Glutamatergic neuron (in vitro differentiated cells): ENCODE results near the gene GJD4. TPM values are rescaled to one million over a fixed set of nuclear protein-coding genes. Genes with fewer than 3 reads are reported as not detected.

ENCODE experiments used
- DNase-seq: peaks from one replicate; pipeline ENCODE4 v3.0.0; 2022
- H3K27ac Mint-ChIP-seq: one replicate; pipeline ENCODE4 v1.8.0; 2020; ENCODE audit warnings: mild to moderate bottlenecking, mixed read lengths, inconsistent platforms; ENCODE audit not compliant: unreplicated experiment
- H3K27me3 Mint-ChIP-seq: one replicate; pipeline ENCODE4 v1.8.0; 2020; ENCODE audit warnings: mild to moderate bottlenecking, moderate library complexity, mixed read lengths, inconsistent platforms; ENCODE audit not compliant: unreplicated experiment
- H3K36me3 Mint-ChIP-seq: one replicate; pipeline ENCODE4 v1.8.0; 2020; ENCODE audit warnings: mild to moderate bottlenecking, mixed read lengths, inconsistent platforms; ENCODE audit not compliant: unreplicated experiment
- H3K4me1 Mint-ChIP-seq: one replicate; pipeline ENCODE4 v1.8.0; 2020; ENCODE audit warnings: mild to moderate bottlenecking, low read depth, mixed read lengths, inconsistent platforms; ENCODE audit not compliant: unreplicated experiment
- H3K4me3 Mint-ChIP-seq: one replicate; pipeline ENCODE4 v1.8.0; 2020; ENCODE audit warnings: mild to moderate bottlenecking, mixed read lengths, inconsistent platforms; ENCODE audit not compliant: unreplicated experiment
- H3K9me3 Mint-ChIP-seq: one replicate; pipeline ENCODE4 v1.8.0; 2020; ENCODE audit warnings: mild to moderate bottlenecking, moderate library complexity, mixed read lengths, inconsistent platforms; ENCODE audit not compliant: unreplicated experiment
- CTCF ChIP-seq: fragments of 200-600 bp; sonication (generic); IDR thresholded peaks from one replicate; pipeline ENCODE4 v1.5.0; 2021; ENCODE audit not compliant: partially characterized antibody, unreplicated experiment
- total RNA-seq: library from RNA; stranded (reverse); fragmentation: NEBNext Ultra II Directional; extraction: Animal tissue kit (Norgen Biotek cat#: 25700); gene quantifications from one replicate; pipeline ENCODE4 v1.2.1, GENCODE V29; 2021; ENCODE audit not compliant: unreplicated experiment

Gene GJD4
- total RNA-seq, 1 donor from 2014 or later = not detected

- Mint-ChIP-seq H3K9me3 (peaks cover 9% of the 10 kb centered on the region), H3K27me3 (peaks cover 6% of the 10 kb centered on the region), H3K4me1 (peaks cover 2% of the 10 kb centered on the region), H3K4me3 (no peak overlapping the region), H3K36me3 (no peaks in the 10 kb centered on the region), H3K27ac (no peak overlapping the region)
- TF ChIP-seq CTCF = no peak
- no peak for DNase-seq
Measured at GRCh38 chr10:35633006-35633980, 28.2 kb downstream of the GJD4 start.

- no peak overlapping the region for H3K4me3 Mint-ChIP-seq
- H3K36me3 Mint-ChIP-seq = no peaks in the 10 kb centered on the region
- peaks cover 13% of the 10 kb centered on the region for H3K27me3 Mint-ChIP-seq
- TF ChIP-seq CTCF = peak; percentile 79
- H3K27ac Mint-ChIP-seq = no peak overlapping the region
- peaks cover 4% of the 10 kb centered on the region for H3K4me1 Mint-ChIP-seq
- DNase-seq = peak; percentile 46
- peaks cover 9% of the 10 kb centered on the region for H3K9me3 Mint-ChIP-seq
Measured at GRCh38 chr10:35635576-35635975, 30.4 kb downstream of the GJD4 start.

- peaks cover 9% of the 10 kb centered on the region for H3K9me3 Mint-ChIP-seq
- TF ChIP-seq CTCF = no peak
- no peak for DNase-seq
- H3K27ac Mint-ChIP-seq = no peak overlapping the region
- no peak overlapping the region for H3K4me3 Mint-ChIP-seq
- peaks cover 4% of the 10 kb centered on the region for H3K4me1 Mint-ChIP-seq
- no peaks in the 10 kb centered on the region for H3K36me3 Mint-ChIP-seq
- peaks cover 10% of the 10 kb centered on the region for H3K27me3 Mint-ChIP-seq
Measured at GRCh38 chr10:35636956-35637355, 31.8 kb downstream of the GJD4 start.

GRCh38 chr10:35637462-35637861 is 32.3 kb downstream of the GJD4 start:
- DNase-seq = no peak
- Mint-ChIP-seq H3K4me1 (peaks cover 4% of the 10 kb centered on the region), H3K36me3 (no peaks in the 10 kb centered on the region), H3K27ac (no peak overlapping the region), H3K9me3 (peaks cover 9% of the 10 kb centered on the region), H3K27me3 (peaks cover 12% of the 10 kb centered on the region), H3K4me3 (peak overlapping the region; percentile 35)
- no peak for TF ChIP-seq CTCF

- H3K36me3 Mint-ChIP-seq = no peaks in the 10 kb centered on the region
Measured at GRCh38 chr10:35638101-35638500, 33.0 kb downstream of the GJD4 start.

More at GRCh38 chr10:35638101-35638500, 33.0 kb downstream of the GJD4 start:
- Mint-ChIP-seq H3K4me1 (peaks cover 4% of the 10 kb centered on the region), H3K27ac (no peak overlapping the region), H3K27me3 (peaks cover 13% of the 10 kb centered on the region), H3K4me3 (peak overlapping the region; percentile 64), H3K9me3 (peaks cover 9% of the 10 kb centered on the region)
- TF ChIP-seq CTCF = no peak
- no peak for DNase-seq
